Sigmoid colon (tissue), 7 donors: ENCODE measurements around the gene COL5A1. TPM values are rescaled to one million over a fixed set of nuclear protein-coding genes. Genes with fewer than 3 reads are reported as not detected.
A peak's percentile ranks its signal among the peaks of the same experiment; 100 is the strongest.

Source experiments
- DNase-seq: peaks from one replicate; pipeline ENCODE4 v3.0.0-alpha.2; 2019
- H3K27ac ChIP-seq, 4 donors: fragments of 200-600 bp; sonication (generic); one replicate each; pipeline ENCODE4 v1.5.1; 2016 to 2019; ENCODE audit warnings: mild to moderate bottlenecking in 1 of 4
- H3K27me3 ChIP-seq, 3 donors: fragments of 200-600 bp; sonication (generic); one replicate each; pipeline ENCODE4 v1.5.1; 2019; ENCODE audit warnings: mild to moderate bottlenecking in 1 of 3
- H3K36me3 ChIP-seq, 4 donors: fragments of 200-600 bp; sonication (generic); one replicate each; pipeline ENCODE4 v1.5.1; 2016 to 2019
- H3K4me1 ChIP-seq, 4 donors: fragments of 200-600 bp; sonication (generic); one replicate each; pipeline ENCODE4 v1.5.1; 2017 to 2019
- H3K4me3 ChIP-seq, 4 donors: fragments of 200-600 bp; sonication (generic); one replicate each; pipeline ENCODE4 v1.5.1; 2017 to 2019; ENCODE audit warnings: mild to moderate bottlenecking in 2 of 4, moderate library complexity in 1 of 4
- H3K9me3 ChIP-seq, 4 donors: fragments of 200-600 bp in 3 of 4; sonication (generic) in 3 of 4; one replicate each; pipeline versions ENCODE4 v1.5.1 to v1.6.1; 2013 to 2019
- EP300 ChIP-seq, 4 donors: sonication (generic); formaldehyde crosslinking; IDR thresholded peaks; one replicate each; pipeline ENCODE4 v1.6.1; 2017; ENCODE audit warnings: antibody characterized with exemption in 4 of 4
- POLR2A ChIP-seq, 2 donors: fragments of 450-650 bp; IDR thresholded peaks; one replicate each; pipeline ENCODE4 v1.6.1; 2016; ENCODE audit warnings: antibody characterized with exemption in 2 of 2, mild to moderate bottlenecking in 2 of 2, moderate library complexity in 2 of 2
- POLR2AphosphoS5 ChIP-seq, 4 donors: sonication (generic); formaldehyde crosslinking; IDR thresholded peaks; one replicate each; pipeline ENCODE4 v1.6.1; 2017; ENCODE audit warnings: antibody characterized with exemption in 4 of 4
- WGBS, 2 donors: extraction: QIAGEN DNeasy Blood & Tissue Kit; methylation state at CpG; one replicate each; pipeline ENCODE4 v1.1.7; 2013; 5-methylcytosine and 5-hydroxymethylcytosine counted together
- intact Hi-C: fragments of 100-400 bp; cut with DNase I; formaldehyde crosslinking; loops from one replicate; pipeline ENCODE4 v1.15.1; 2023
- polyA plus RNA-seq, 3 donors: library from polyadenylated mRNA; stranded (reverse); fragments of 200-250 nt; gene quantifications; one replicate each; pipeline ENCODE4 v1.2.3, GENCODE V29; 2013
- total RNA-seq, 4 donors: library from RNA; depleted of rRNA; stranded (reverse); fragments of >200 nt; gene quantifications; one replicate each; pipeline ENCODE4 v1.1.0, GENCODE V29; 2016
- TF ChIP-seq, protein P1 (sequence below), 4 experiments: fragments of 450-650 bp in 3 of 4; fragments of 200-600 bp in 1 of 4; IDR thresholded peaks; one replicate each; pipeline ENCODE4 v1.5.1; 2016 to 2019; ENCODE audit warnings: antibody characterized with exemption in 4 of 4, mild to moderate bottlenecking in 3 of 4, moderate library complexity in 2 of 4
- donor health status: healthy with polysubstance abuse.
- donor health status: Bipolar disorder and iron deficiency.
- donor health status: healthy.

The COL5A1 gene
- total and polyA plus RNA-seq, 7 donors = 4.2 to 168 (median 24.2) TPM

DNA sequence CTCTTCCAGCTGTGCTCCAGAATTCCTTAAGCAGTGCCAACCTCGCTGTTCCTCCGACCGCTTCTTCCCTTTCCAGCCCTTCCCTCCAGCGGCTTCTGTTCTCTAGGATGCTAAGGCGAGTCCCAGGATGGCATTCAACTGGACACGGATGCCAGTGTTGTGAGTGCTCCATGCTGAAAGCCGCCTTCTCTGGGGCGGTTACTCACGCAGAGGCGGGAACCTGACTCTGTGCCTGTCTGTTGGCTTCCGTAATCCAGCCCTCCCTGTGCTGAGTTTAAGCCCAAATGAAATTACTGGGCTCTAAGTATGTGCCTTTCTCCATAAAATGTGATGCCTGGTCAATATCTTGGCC is 20.2 kb downstream of the COL5A1 start:
- DNase-seq = peak; percentile 93
- 81 to 87% methylated on average over 11 of the region's 11 CpGs for WGBS, 2 donors
- no peaks in the 10 kb centered on the region for H3K27me3 ChIP-seq
- no peaks in the 10 kb centered on the region for H3K36me3 ChIP-seq
- intact Hi-C loops = loop anchor here (1.0 to 5.0 kb wide), 4 partner anchors 18 to 494 kb away; partner anchors contain the start of gene RXRA
- H3K4me3 ChIP-seq = no peak overlapping the region
- H3K27ac ChIP-seq = peak overlapping the region; percentile 79 to 92 (median 90)
- peaks cover 0 to 90% (median 82%) of the 10 kb centered on the region in 4 donors for H3K4me1 ChIP-seq
- H3K9me3 ChIP-seq = no peaks in the 10 kb centered on the region
- TF ChIP-seq POLR2AphosphoS5 (IDR thresholded peaks at IDR 0.05) (no peak), EP300 (IDR thresholded peaks at IDR 0.05) (no peak), POLR2A (IDR thresholded peaks at IDR 0.05) (no peak)
- TF ChIP-seq, protein P1, sequence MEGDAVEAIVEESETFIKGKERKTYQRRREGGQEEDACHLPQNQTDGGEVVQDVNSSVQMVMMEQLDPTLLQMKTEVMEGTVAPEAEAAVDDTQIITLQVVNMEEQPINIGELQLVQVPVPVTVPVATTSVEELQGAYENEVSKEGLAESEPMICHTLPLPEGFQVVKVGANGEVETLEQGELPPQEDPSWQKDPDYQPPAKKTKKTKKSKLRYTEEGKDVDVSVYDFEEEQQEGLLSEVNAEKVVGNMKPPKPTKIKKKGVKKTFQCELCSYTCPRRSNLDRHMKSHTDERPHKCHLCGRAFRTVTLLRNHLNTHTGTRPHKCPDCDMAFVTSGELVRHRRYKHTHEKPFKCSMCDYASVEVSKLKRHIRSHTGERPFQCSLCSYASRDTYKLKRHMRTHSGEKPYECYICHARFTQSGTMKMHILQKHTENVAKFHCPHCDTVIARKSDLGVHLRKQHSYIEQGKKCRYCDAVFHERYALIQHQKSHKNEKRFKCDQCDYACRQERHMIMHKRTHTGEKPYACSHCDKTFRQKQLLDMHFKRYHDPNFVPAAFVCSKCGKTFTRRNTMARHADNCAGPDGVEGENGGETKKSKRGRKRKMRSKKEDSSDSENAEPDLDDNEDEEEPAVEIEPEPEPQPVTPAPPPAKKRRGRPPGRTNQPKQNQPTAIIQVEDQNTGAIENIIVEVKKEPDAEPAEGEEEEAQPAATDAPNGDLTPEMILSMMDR (IDR thresholded peaks at IDR 0.05) = no peak

- peak; percentile 95 for DNase-seq
- TF ChIP-seq, protein P1 (IDR thresholded peaks at IDR 0.05) = no peak
- peak; percentile 89 to 97 (median 94) for TF ChIP-seq POLR2AphosphoS5 (IDR thresholded peaks at IDR 0.05)
- no peak for TF ChIP-seq POLR2A (IDR thresholded peaks at IDR 0.05)
- TF ChIP-seq EP300 (IDR thresholded peaks at IDR 0.05) = peak; percentile 17 to 86 (median 74)
- intact Hi-C loops = loop anchor here (5.0 kb wide), 3 partner anchors 190 to 495 kb away; partner anchors contain the start of gene RXRA
- Histone ChIP-seq H3K27me3 (no peaks in the 10 kb centered on the region), H3K4me3 (no peak overlapping the region), H3K36me3 (no peaks in the 10 kb centered on the region), H3K27ac (peak overlapping the region; percentile 79 to 92 (median 90)), H3K4me1 (peaks cover 0 to 96% (median 85%) of the 10 kb centered on the region in 4 donors), H3K9me3 (no peaks in the 10 kb centered on the region)
- 69 to 76% methylated on average over 17 of the region's 17 CpGs for WGBS, 2 donors
These were observed 20.7 kb downstream of the COL5A1 start for GRCh38 chr9:134662143-134662876.

- Histone ChIP-seq H3K36me3 (no peaks in the 10 kb centered on the region), H3K27ac (peak overlapping the region; percentile 79 to 92 (median 90)), H3K9me3 (no peaks in the 10 kb centered on the region), H3K4me3 (no peak overlapping the region), H3K4me1 (peaks cover 0 to 93% (median 79%) of the 10 kb centered on the region in 4 donors), H3K27me3 (no peaks in the 10 kb centered on the region)
- peak; percentile 65 for DNase-seq
- intact Hi-C loops = loop anchor here (5.0 kb wide), 3 partner anchors 191 to 496 kb away; partner anchors contain the start of gene RXRA
- TF ChIP-seq EP300 (IDR thresholded peaks at IDR 0.05) (no peak), POLR2A (IDR thresholded peaks at IDR 0.05) (no peak), POLR2AphosphoS5 (IDR thresholded peaks at IDR 0.05) (no peak)
- TF ChIP-seq, protein P1 (IDR thresholded peaks at IDR 0.05) = no peak
- 80 to 85% methylated on average over 10 of the region's 10 CpGs for WGBS, 2 donors
These were observed 21.5 kb downstream of the COL5A1 start for GRCh38 chr9:134663084-134663483.

DNA sequence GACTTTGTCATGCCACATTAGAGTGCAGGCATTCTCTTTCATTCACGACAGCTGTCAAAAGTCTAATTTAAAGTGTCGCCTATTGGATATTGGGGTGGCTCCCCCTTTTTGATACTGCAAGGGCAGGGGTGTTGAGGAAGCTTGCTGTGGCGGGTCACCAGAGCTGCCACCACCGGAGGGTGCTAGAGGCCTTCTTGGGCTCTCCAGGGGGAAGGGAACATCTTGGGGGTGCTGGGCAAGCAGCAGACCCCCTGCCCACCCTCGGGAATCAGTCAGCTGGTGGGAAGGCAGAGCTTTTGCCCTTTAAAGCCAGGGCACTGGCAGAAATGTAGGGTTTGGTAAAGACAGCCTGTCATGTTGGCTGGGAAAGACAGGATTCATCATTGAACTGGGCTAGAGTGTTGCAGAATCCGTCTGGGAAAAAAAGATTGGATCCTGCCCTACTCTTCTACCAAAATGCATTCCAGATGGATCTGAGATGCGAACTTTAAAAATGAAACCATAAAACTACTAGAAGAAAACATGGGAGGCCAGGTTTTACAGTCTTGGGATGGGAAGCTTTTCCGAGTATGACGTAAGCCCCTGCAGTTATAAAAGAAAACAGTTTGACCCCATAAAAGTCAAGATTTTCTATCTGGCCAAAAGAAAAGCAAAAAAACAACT is 22.3 kb downstream of the COL5A1 start:
- peaks cover 0 to 85% (median 72%) of the 10 kb centered on the region in 4 donors for H3K4me1 ChIP-seq
- no peaks in the 10 kb centered on the region for H3K27me3 ChIP-seq
- no peaks in the 10 kb centered on the region for H3K36me3 ChIP-seq
- peak overlapping the region; percentile 79 to 92 (median 90) for H3K27ac ChIP-seq
- WGBS, 2 donors = 78 to 85% methylated on average over 9 of the region's 9 CpGs
- TF ChIP-seq, protein P1 (IDR thresholded peaks at IDR 0.05) = no peak
- TF ChIP-seq POLR2A (IDR thresholded peaks at IDR 0.05) (no peak), POLR2AphosphoS5 (IDR thresholded peaks at IDR 0.05) (peak in 2 of 4 donors; percentile 19 to 37), EP300 (IDR thresholded peaks at IDR 0.05) (no peak)
- intact Hi-C loops = loop anchor here (5.0 kb wide), 3 partner anchors 192 to 497 kb away; partner anchors contain the start of gene RXRA
- no peaks in the 10 kb centered on the region for H3K9me3 ChIP-seq
- H3K4me3 ChIP-seq = no peak overlapping the region
- DNase-seq = peak; percentile 65
